A549 (cell line): Measurements from ENCODE around the gene ZBTB48. TPM values are rescaled to one million over a fixed set of nuclear protein-coding genes. Genes with fewer than 3 reads are reported as not detected.

ENCODE experiments used
- ATAC-seq, 2 experiments: fragments of 200-7000 bp in 1 of 2; fragments of >200 bp in 1 of 2; cut with Nextera tagmentation in 1 of 2; cut with Tn5 transposase in 1 of 2; 3 replicates each; pipeline versions ENCODE4 v1.8.0 to v1.9.1; 2018 to 2020; ENCODE audit warnings: mild to moderate bottlenecking in 1 of 2, moderate library complexity in 1 of 2
- CTCF ChIA-PET: fragments of 300-600 bp; sonication (Branson Sonifier 250); formaldehyde crosslinking; extraction: SDS; loops from one replicate; lab custom pipeline; 2021; ENCODE audit warnings: antibody characterized with exemption, inconsistent platforms; lab: Yijun Ruan, JAX
- POLR2A ChIA-PET: fragments of 350-600 bp; formaldehyde crosslinking; extraction: SDS; loops from one replicate; lab custom pipeline; 2021; ENCODE audit warnings: antibody characterized with exemption, inconsistent platforms; lab: Yijun Ruan, JAX
- DNase-seq, 2 experiments: peaks; one replicate each; pipeline versions ENCODE4 v3.0.0 to v3.0.0-alpha.2; 2011 to 2016; ENCODE audit warnings: low read depth in 1 of 2, low spot score in 1 of 2
- FAIRE-seq: peaks from 2 replicates; lab custom pipeline; 2011; peaks lifted over from hg19 to GRCh38; lab: Jason Lieb, UNC
- H3K27ac ChIP-seq, 2 experiments: fragments of >200 bp; sonication (Bioruptor Twin); formaldehyde crosslinking; 3 replicates each; pipeline ENCODE4 v1.5.1; 2016 to 2017
- H3K4me1 ChIP-seq: fragments of >200 bp; sonication (Bioruptor Twin); formaldehyde crosslinking; 3 replicates; pipeline ENCODE4 v1.6.1; 2016
- H3K4me2 ChIP-seq: fragments of >200 bp; sonication (Bioruptor Twin); formaldehyde crosslinking; 3 replicates; pipeline ENCODE4 v1.6.1; 2016
- H3K4me3 ChIP-seq: fragments of >200 bp; sonication (Bioruptor Twin); formaldehyde crosslinking; 3 replicates; pipeline ENCODE4 v1.5.1; 2016
- H3K9me3 ChIP-seq: fragments of >200 bp; sonication (Bioruptor Twin); formaldehyde crosslinking; 3 replicates; pipeline ENCODE4 v1.6.1; 2016
- ATOH8 ChIP-seq: fragments of 250-450 bp; sonication (Bioruptor Pico); IDR thresholded peaks from 2 replicates; pipeline ENCODE4 v1.5.0; 2020; ENCODE audit warnings: low read depth, mild to moderate bottlenecking, moderate library complexity
- CBX2 ChIP-seq: fragments of 200-600 bp; sonication (generic); IDR thresholded peaks from 2 replicates; pipeline ENCODE4 v1.6.1; 2016; ENCODE audit warnings: low read depth, mild to moderate bottlenecking, borderline replicate concordance
- CTCF ChIP-seq: fragments of >200 bp; sonication (Bioruptor Twin); formaldehyde crosslinking; IDR thresholded peaks from 3 replicates; pipeline ENCODE4 v1.5.1; 2016
- EP300 ChIP-seq, 2 experiments: fragments of >200 bp; sonication (Bioruptor Twin); formaldehyde crosslinking; IDR thresholded peaks; 2 replicates in 1 of 2; 3 replicates in 1 of 2; pipeline ENCODE4 v1.6.1; 2016 to 2017
- FOSB ChIP-seq: fragments of 250-450 bp; sonication (Bioruptor Pico); IDR thresholded peaks from 2 replicates; pipeline ENCODE4 v1.5.0; 2020; ENCODE audit warnings: mild to moderate bottlenecking, moderate library complexity
- FOSL2 ChIP-seq, 2 experiments: fragments of 450-650 bp in 1 of 2; fragments of >200 bp in 1 of 2; sonication (Bioruptor Twin) in 1 of 2; formaldehyde crosslinking; IDR thresholded peaks; 2 replicates each; pipeline versions ENCODE4 v1.5.0 to v1.6.1; 2016 to 2020; ENCODE audit warnings: mild to moderate bottlenecking in 1 of 2, moderate library complexity in 1 of 2
- FOXS1 ChIP-seq: fragments of 250-450 bp; sonication (Bioruptor Pico); IDR thresholded peaks from 2 replicates; pipeline ENCODE4 v1.5.0; 2020; ENCODE audit warnings: mild to moderate bottlenecking, moderate library complexity
- GATA3 ChIP-seq: IDR thresholded peaks from 2 replicates; pipeline ENCODE4 v1.6.1; 2012; ENCODE audit warnings: borderline replicate concordance
- HES2 ChIP-seq: fragments of >200 bp; sonication (Bioruptor Twin); formaldehyde crosslinking; IDR thresholded peaks from 2 replicates; pipeline ENCODE4 v1.6.1; 2016
- HOXB5 ChIP-seq: fragments of 250-450 bp; sonication (Bioruptor Pico); IDR thresholded peaks from 2 replicates; pipeline ENCODE4 v1.5.0; 2020; ENCODE audit warnings: mild to moderate bottlenecking, moderate library complexity
- JUN ChIP-seq, 2 experiments: fragments of >200 bp; sonication (Bioruptor Twin); formaldehyde crosslinking; IDR thresholded peaks; 2 replicates in 1 of 2; 3 replicates in 1 of 2; pipeline ENCODE4 v1.6.1; 2016 to 2017
- KDM1A ChIP-seq: fragments of 200-600 bp; sonication (generic); IDR thresholded peaks from 2 replicates; pipeline ENCODE4 v1.6.1; 2016; ENCODE audit warnings: low read depth, mild to moderate bottlenecking
- KDM5A ChIP-seq: fragments of 200-600 bp; sonication (generic); IDR thresholded peaks from 2 replicates; pipeline ENCODE4 v1.6.1; 2016; ENCODE audit warnings: antibody characterized with exemption, mild to moderate bottlenecking
- MAFK ChIP-seq: fragments of 450-650 bp; IDR thresholded peaks from 2 replicates; pipeline ENCODE4 v1.6.1; 2014; ENCODE audit not compliant: partially characterized antibody
- RAD21 ChIP-seq, 2 experiments: fragments of >200 bp in 1 of 2; sonication (Bioruptor Twin) in 1 of 2; formaldehyde crosslinking in 1 of 2; IDR thresholded peaks in 1 of 2; conservative IDR thresholded peaks in 1 of 2; 2 replicates in 1 of 2; 3 replicates in 1 of 2; pipeline ENCODE4 v1.6.1; 2012 to 2018; ENCODE audit warnings: inconsistent platforms in 1 of 2
- RFX5 ChIP-seq: fragments of 450-650 bp; IDR thresholded peaks from 2 replicates; pipeline ENCODE4 v1.7.1; 2014; ENCODE audit warnings: antibody characterized with exemption, mild to moderate bottlenecking, moderate library complexity
- RNF2 ChIP-seq: fragments of 200-600 bp; sonication (generic); IDR thresholded peaks from 2 replicates; pipeline ENCODE4 v1.6.1; 2016; ENCODE audit warnings: low read depth, mild to moderate bottlenecking, antibody characterized with exemption, moderate library complexity, borderline replicate concordance
- SREBF2 ChIP-seq: fragments of 450-650 bp; IDR thresholded peaks from 2 replicates; pipeline ENCODE4 v1.6.1; 2014; ENCODE audit warnings: mild to moderate bottlenecking, moderate library complexity
- TFCP2L1 ChIP-seq: fragments of 250-450 bp; sonication (Bioruptor Pico); IDR thresholded peaks from 2 replicates; pipeline ENCODE4 v1.5.0; 2021; ENCODE audit warnings: mild to moderate bottlenecking
- TP53 ChIP-seq: fragments of 250-450 bp; sonication (Bioruptor Pico); IDR thresholded peaks from 2 replicates; pipeline ENCODE4 v1.5.0; 2021; ENCODE audit warnings: mild to moderate bottlenecking, moderate library complexity
- ZFP36 ChIP-seq: fragments of 450-650 bp; IDR thresholded peaks from 2 replicates; pipeline ENCODE4 v1.6.1; 2014; ENCODE audit warnings: borderline replicate concordance; ENCODE audit not compliant: partially characterized antibody
- WGBS: methylation state at CpG from one replicate; pipeline ENCODE4 v1.1.6; 2017; ENCODE audit errors: missing lambda C conversion rate; 5-methylcytosine and 5-hydroxymethylcytosine counted together
- polyA plus RNA-seq, 4 experiments: library from polyadenylated mRNA; depleted of rRNA in 3 of 4; stranded (reverse); fragments of >200 nt; fragmentation: RNase III in 1 of 4; extraction: RNeasy Plus Mini Kit Qiagen cat#74134 plus additional on column Dnase treatment in 1 of 4; gene quantifications; 2 replicates in 3 of 4; 3 replicates in 1 of 4; pipeline ENCODE4 v1.2.3, GENCODE V29; 2011 to 2017

Gene ZBTB48
- polyA plus RNA-seq, 2 of the 4 experiments (the other 2 are of a cell fraction): 8.0 to 13.1 TPM

- ATAC-seq: no peak
- no peak for TF ChIP-seq GATA3
- no peak for TF ChIP-seq FOSB (CRISPR knock-in tag)
- no peak for TF ChIP-seq TFCP2L1 (CRISPR knock-in tag)
- no peak for TF ChIP-seq JUN (IDR thresholded peaks at IDR 0.05)
- TF ChIP-seq MAFK: no peak
- no peak for TF ChIP-seq CTCF
- TF ChIP-seq ZFP36: no peak
- TF ChIP-seq HES2: no peak
- TF ChIP-seq FOXS1: no peak
- no peak for TF ChIP-seq RFX5
- TF ChIP-seq EP300 (IDR thresholded peaks at IDR 0.05): no peak
- TF ChIP-seq RNF2: no peak
- no peak for TF ChIP-seq HOXB5 (CRISPR knock-in tag)
- no peak for TF ChIP-seq TP53 (CRISPR knock-in tag)
- no peak for TF ChIP-seq SREBF2
- TF ChIP-seq KDM5A: no peak
- Histone ChIP-seq H3K9me3 (no peaks in the 10 kb centered on the region), H3K27ac (no peak overlapping the region), H3K4me2 (no peak overlapping the region), H3K4me1 (peaks cover 25% of the 10 kb centered on the region), H3K4me3 (no peak overlapping the region)
- ChIA-PET CTCF (interaction anchor here (0.6 to 3.7 kb wide), 3 partner anchors 9 to 69 kb away, joined by 5 to 27 read pairs (median 7); partner anchors contain the start of genes NOL9 and TAS1R1), POLR2A (no interaction called here)
- WGBS: 75% methylated on average over 6 of the region's 6 CpGs
- DNase-seq: no peak
- FAIRE-seq: no peak
Observed at GRCh38 chr1:6577831-6578525, 1.8 kb upstream of the ZBTB48 start.

GRCh38 chr1:6578624-6579373 lies 995 bp upstream of the ZBTB48 start:
- ATAC-seq: no peak
- no peak for DNase-seq
- no peak overlapping the region for H3K4me3 ChIP-seq
- WGBS: 90% methylated on average over 9 of the region's 14 CpGs
- ChIA-PET CTCF (interaction anchor here (0.6 to 3.7 kb wide), 3 partner anchors 10 to 68 kb away, joined by 5 to 27 read pairs (median 7); partner anchors contain the start of genes NOL9 and TAS1R1), POLR2A (no interaction called here)
- peak overlapping the region; percentile 92 for H3K4me2 ChIP-seq
- peaks cover 25% of the 10 kb centered on the region for H3K4me1 ChIP-seq
- no peaks in the 10 kb centered on the region for H3K9me3 ChIP-seq
- FAIRE-seq: no peak
- H3K27ac ChIP-seq: peak overlapping the region; percentile 86 to 93
- TF ChIP-seq RFX5: no peak
- no peak for TF ChIP-seq CBX2
- TF ChIP-seq ATOH8 (CRISPR knock-in tag): no peak
- TF ChIP-seq FOSL2 (IDR thresholded peaks at IDR 0.05): no peak
- TF ChIP-seq FOSL2 (CRISPR knock-in tag; IDR thresholded peaks at IDR 0.05): no peak
- no peak for TF ChIP-seq RNF2
- no peak for TF ChIP-seq KDM1A
- TF ChIP-seq FOSB (CRISPR knock-in tag): no peak
- TF ChIP-seq RAD21 (conservative IDR thresholded peaks at IDR 0.05 in 1 of 2, IDR thresholded peaks at IDR 0.05 in 1 of 2): no peak
